Inferior parietal cortex (tissue), 1 donor: Measurements from ENCODE around the gene WNT1.

Experiments
- DNase-seq: peaks from one replicate; pipeline ENCODE4 v3.0.0-alpha.2; 2016; ENCODE audit errors: extremely low spot score

WNT1 gene

GRCh38 chr12:48978291-48978740, at the start of gene WNT1:
WNT1 (plus strand) TSS chr12:48978322; CDS start chr12:48978651, 329 bp downstream.
- no peak for DNase-seq

GRCh38 chr12:48929551-48929950, 48.6 kb upstream of the WNT1 start:
- DNase-seq = no peak

DNA sequence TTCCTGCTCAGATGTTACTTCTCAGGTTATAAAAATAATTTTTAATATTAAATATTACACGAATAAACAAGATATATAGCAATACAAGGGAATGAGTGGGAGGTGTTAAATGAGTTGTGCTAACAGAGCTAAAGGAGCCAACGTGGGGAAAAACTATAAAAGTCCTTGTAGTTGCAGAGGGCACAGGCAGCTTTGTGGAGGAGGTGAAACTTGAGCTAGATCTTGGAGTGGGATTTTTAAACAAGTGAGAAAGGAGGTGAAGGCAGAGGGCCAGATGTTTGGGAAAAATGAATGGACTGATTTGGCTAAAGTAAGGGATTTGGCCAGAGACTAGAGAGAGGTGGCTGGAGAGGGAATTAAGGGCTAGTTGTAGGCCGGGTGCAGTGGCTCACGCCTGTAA, 47.6 kb upstream of the WNT1 start:
- no peak for DNase-seq

DNA sequence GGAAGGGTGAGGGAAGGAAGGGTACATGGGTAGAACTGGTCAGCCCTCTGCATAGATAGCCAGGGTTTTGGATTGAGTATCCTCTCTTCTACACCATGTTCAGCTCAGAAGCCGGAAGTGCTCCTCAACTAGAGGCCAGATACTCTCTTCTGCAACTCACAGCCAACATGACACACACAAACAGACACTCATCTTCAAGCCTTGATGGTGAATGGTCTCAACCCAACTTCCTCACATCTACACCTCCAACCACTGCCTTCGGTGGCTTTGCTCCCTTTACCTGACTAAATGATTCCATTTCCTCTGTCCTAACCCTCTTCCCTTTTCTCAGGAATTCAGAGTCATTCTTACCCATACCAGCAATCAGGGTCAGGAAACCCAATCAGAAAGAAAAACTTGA, 45.2 kb upstream of the WNT1 start:
- DNase-seq = no peak

- DNase-seq = no peak
These were observed 44.3 kb upstream of the WNT1 start for GRCh38 chr12:48933664-48934311.

DNA sequence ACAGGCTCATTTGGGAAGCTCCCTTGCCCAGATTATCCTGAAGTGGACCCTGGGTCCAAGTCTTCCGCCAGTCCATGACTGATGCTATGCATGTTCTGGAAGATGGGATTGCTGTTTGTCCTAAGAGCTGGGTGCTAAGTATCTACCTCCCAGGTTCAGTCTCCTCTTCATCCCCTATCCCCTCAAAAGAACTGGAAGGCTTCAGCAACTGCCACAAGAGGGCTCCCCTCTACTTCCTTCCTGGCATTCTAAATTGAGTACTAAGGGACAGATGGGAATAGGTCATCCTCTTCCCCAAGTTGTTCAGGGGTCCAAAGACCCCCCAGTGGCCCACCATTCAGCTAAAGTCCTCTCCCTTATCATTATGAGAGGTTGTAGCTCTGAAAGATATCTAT, 43.8 kb upstream of the WNT1 start:
- no peak for DNase-seq

GRCh38 chr12:48936379-48936979, 41.6 kb upstream of the WNT1 start:
- peak; percentile 82 for DNase-seq

DNA sequence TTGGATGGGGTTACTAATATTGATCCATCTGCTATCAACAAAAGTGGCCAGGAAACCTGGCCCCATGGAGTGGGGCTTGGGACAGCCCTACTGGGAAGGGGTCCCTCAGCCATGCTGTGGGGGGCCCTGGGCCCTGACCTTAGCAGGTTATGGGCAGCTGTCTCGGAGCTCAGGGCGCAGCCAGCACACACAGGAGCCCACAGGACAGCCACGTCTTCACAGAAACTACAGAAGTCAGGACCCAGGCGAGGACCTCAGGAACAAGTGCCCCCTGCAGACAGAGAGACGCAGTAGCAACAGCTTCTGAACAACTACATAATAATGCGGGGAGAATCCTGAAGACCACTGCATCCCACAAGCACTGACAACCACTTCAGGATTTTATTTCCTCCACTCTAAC, 41.0 kb upstream of the WNT1 start:
- no peak for DNase-seq

DNA sequence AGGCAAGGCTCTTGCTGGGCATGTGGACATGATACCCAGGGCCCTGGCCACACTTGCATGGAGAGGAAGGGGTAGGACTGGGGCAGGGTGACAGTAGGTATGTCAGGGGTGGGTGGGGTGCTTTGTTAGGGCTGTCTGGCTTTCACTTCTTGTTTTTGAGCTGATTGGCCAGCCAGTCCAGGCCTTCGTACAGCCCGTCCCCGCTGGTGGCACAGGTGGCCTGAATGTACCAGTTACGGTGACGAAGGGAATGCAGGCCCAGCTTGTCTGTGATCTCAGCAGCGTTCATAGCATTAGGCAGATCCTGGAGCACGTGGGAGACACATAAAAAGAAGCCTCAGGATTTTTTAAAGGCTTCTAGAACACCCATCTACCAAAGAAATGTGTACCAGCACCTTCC, 39.3 kb upstream of the WNT1 start:
- DNase-seq = no peak

GRCh38 chr12:48940181-48940580, 37.9 kb upstream of the WNT1 start:
- no peak for DNase-seq

DNA sequence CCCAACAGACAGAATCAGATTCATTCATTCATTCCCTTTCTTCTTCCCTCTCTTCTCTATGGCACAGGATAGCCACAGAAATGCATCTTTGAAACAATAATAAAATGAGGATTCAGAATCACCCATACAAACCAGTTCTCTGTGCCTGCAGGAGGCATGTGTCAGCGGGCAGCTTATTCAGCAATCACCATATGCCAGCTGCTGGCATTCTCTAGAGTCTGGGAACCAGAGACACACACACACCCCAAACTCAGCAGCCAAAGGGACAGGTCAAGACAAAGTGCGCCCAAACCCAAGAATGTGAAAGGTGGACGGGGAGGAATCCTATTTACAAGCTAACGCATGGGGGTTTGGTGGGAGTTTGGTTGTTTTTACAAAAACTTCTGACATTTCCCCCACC, 34.9 kb upstream of the WNT1 start:
- DNase-seq = no peak

GRCh38 chr12:48946205-48946604, 31.9 kb upstream of the WNT1 start:
- DNase-seq = peak; percentile 66

GRCh38 chr12:48946943-48947342, 31.2 kb upstream of the WNT1 start:
- no peak for DNase-seq

DNA sequence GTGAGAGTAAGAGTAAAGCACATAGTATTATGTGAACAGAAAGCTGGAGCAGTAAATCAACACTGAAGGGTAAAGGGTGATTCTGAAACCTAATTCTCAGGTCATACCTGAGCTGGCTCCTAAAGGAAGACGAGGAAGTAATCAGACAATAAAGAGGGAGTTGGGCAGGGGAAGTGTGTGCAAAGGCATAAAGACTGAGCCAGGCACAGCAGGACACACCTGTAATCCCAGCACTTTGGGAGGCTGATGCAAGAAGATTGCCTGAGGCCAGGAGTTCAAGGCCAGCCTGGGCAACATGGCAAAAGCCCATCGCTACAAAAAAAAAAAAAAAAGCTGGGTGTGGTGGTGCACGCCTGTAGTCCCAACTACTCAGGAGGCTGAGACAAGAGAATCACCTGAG, 30.4 kb upstream of the WNT1 start:
- no peak for DNase-seq

DNA sequence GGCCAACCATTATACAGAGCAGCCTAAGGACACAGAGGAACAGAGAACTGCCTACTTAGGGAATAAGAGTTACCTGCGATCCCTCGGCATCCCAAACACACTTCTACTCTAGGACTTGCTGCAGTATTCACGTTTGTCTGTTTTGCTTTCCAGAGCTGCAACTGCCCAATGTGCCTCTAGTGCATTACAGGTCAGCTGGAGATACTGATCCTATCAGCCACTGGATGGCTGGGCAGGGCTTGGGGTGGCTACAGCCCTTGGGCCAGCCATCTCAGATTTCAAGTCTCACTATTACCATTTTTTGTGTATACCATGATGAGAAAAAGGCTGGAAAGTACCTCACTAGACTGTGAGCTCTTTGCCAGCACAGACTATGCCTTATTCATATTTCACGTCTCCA, 25.4 kb upstream of the WNT1 start:
- no peak for DNase-seq

- no peak for DNase-seq
These were observed 24.1 kb upstream of the WNT1 start for GRCh38 chr12:48954061-48954460.

GRCh38 chr12:48954841-48955501, 23.2 kb upstream of the WNT1 start:
- no peak for DNase-seq

- peak; percentile 77 for DNase-seq
These were observed 21.6 kb upstream of the WNT1 start for GRCh38 chr12:48956279-48957140.

DNA sequence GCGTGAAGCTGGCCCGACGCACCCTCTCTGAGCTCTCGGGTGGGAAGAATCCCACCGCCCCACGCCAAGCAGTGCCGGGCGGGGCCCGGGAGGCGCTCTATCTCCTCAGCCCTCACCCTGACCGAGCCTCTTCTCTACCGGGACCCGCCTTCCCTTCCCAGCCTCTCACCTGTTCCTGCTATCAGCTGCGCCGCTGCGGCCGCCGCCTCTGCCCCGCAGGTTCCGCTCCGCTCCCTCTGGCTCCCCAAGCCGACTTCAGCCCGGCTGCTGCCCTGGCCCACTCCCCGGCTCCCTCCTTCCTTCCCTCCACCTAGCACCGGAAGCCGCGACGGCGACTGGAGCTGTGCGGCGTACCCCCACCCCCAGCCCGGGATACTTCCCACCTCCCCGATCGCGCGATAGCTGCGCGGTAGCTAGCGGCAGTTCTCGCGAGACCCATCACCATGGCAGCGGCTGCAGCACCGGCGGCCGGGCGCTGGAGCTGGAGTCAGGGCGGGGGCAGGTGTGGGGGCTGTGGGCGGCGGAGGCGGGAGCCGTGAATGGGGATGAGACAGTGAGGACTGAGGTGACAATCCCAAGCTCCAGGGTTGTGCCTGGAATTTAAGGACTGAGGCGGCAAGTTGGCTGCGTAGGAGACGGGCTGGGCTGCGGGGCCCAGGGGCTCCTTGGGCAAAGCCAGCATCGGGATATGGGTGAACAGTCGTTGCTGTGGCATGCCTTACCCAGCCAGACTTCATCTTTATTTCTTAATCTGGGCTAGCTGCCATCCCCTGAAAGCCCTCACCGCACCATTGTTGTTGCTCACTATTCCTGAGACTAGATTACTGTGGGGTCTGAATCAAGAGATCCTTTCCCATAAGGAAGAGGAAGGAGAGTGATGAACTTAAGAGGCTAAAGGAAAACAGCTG, 20.7 kb upstream of the WNT1 start, which contains the start of gene ARF3:
Gene ARF3 (minus strand): TSS at position 347 of the 908 bp plus-strand sequence. CDS start 16,392 bp downstream, outside the sequence.
- peak; percentile 84 for DNase-seq

GRCh38 chr12:48958049-48958388, 20.1 kb upstream of the WNT1 start:
- DNase-seq = no peak

- no peak for DNase-seq
These were observed 17.3 kb upstream of the WNT1 start for GRCh38 chr12:48960834-48961233.
